GM18508 (cell line): ENCODE measurements around the gene STBD1.
"Not testable (repeated sequence)": the region's sequence is repeated elsewhere in the genome, so short reads cannot be mapped to it uniquely, and the experiment has no call there.

Source experiments
- ATAC-seq: cut with Tn5 transposase; IDR thresholded peaks from one replicate; pipeline ENCODE4 v1.9.1; 2021; ENCODE audit warnings: moderate number of reproducible peaks; ENCODE audit not compliant: insufficient read depth, unreplicated experiment

STBD1 gene

DNA sequence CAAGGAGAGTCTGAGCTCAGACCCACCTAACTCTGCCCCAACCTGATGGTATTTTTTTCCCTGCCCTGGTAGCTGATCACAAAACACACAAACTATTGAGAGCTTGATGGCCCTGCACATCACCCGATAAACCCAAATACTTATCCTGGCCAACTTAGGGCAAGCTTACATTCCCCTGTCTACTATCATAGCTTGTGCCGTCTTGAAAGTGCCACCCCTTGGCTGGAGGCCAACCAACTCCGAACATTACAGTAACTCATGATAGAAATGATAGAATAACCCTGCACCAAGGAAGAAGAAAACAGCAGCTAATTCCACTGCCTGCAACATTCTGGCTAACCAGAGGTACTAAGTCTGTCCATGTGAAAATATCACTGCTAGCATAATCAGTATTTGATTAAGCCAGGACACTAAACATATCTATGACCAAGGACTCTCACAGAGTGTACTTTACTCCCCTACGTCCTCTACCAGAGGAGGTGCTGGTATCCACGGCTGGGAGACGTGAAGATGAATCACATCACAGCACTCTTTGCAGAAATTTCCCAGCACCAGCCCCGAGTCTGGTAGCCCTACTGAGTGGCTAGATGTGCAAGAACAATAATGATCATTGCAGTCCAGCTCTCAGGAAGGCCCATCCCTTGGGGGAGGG lies 8.9 kb downstream of the STBD1 start:
- no peak for ATAC-seq

DNA sequence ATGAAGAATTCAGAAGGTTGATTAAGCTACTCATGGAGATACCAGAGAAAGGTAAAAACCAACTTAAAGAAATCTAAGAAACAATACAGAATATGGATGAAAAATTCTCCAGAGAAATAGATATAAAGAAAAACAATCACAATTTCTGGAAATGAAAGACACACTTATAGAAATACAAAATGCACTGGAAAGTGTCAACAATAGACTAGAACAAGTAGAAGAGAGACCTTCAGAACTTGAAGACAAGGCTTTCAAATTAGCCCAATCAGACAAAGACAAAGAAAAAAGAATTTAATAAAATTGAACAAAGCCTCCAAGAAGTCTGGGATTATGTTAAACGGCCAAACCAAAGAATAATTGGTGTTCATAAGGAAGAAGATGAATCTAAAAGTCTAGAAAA lies 9.6 kb downstream of the STBD1 start:
- ATAC-seq: no peak

DNA sequence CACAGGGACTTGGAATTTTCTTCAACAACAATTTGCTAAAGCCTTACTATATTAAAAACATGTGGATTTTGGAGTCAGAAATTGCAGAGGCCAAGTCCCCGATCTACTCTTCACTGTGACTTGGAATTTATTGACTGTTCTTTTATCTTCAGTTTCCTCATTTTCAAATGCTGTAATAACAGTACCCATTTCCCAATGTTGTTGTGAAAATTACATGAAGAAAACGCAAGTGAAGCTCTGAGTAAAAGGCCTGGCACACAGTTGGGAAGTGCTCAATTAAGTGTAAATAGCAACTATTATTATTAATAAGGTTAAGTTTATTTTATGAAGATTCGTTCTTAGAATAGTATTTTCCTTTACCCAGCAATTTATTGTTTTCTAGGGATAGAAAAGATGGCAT lies 15.7 kb downstream of the STBD1 start:
- no peak for ATAC-seq

DNA sequence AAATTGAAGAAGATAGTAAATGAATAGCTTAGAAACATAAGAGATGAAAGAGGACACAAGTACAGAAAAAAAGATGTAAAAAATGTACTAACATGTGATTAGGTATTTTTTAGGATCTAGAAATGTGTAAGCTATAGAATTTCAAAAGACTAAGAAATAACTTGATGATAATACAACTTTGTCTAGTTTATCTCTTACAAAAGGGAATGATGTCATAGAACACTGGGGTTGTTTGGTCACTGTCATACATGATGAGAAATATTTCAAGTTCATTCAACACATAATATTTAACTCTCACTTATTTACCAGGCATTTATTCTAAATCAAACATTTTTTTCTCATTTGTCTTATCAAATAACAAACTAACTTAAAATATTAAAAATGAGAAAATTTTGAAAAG lies 18.5 kb downstream of the STBD1 start:
- no peak for ATAC-seq

- ATAC-seq: no peak
Observed at GRCh38 chr4:76326515-76326914, 20.0 kb downstream of the STBD1 start.

GRCh38 chr4:76334885-76335284 lies 28.4 kb downstream of the STBD1 start:
- ATAC-seq: no peak

GRCh38 chr4:76339364-76339763 lies 32.8 kb downstream of the STBD1 start:
- ATAC-seq: no peak

DNA sequence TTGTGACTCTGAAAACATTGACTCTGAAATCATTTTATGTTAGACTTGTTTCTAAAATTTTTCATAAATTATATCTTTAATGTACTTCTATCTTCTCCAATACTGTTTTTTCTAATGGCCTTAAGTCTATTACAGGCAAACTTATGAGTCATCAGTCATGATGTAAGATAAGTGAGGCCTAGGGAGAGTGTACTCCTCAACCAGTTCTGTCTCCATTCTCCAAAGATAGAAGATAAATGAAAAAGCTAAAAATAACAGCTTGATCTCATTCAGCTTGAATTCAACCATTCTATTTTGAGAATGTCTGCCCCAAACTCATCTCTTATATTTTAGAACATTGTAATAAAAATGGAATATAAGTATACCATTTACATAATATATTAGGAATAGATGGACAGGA lies 34.5 kb downstream of the STBD1 start:
- no peak for ATAC-seq

DNA sequence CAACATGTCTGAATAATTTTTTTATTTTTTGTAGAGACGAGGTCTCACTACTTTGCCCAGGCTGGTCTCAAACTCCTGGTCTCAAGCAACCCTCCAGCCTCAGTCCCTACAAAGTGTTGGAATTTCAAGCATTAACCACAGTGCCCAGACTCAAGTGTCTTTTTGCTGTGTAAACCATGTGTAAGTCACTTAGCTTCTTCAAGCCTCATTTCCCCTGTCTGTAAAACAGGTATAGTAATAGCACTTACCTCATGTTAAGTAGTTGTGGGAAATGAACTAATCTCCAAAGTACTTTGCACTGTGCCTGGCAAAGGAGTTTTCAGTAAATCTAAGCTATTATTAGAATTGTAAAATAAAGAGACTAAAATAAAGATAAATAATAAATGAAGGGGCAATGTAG lies 35.7 kb downstream of the STBD1 start:
- ATAC-seq: no peak

DNA sequence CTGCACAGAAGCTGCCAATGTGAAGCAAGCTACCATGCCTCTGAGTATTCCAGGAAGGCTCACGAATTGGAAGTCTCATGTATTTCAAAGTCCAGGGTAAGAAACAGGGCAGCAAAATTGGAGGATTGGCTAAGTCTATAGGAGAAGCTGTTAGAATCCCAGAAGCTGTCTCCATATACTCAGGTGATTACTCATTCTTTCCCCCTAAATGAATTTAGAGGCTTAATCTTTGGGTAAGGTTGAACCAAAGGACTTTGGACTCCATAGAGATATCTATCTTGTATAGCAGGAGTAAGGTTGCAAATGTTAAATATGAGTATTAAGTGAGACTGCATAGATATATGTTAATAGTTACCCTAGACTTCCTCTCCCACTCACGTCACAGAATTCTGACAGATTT lies 36.3 kb downstream of the STBD1 start:
- no peak for ATAC-seq

- ATAC-seq: no peak
Observed at GRCh38 chr4:76354517-76355473, 48.3 kb downstream of the STBD1 start.

DNA sequence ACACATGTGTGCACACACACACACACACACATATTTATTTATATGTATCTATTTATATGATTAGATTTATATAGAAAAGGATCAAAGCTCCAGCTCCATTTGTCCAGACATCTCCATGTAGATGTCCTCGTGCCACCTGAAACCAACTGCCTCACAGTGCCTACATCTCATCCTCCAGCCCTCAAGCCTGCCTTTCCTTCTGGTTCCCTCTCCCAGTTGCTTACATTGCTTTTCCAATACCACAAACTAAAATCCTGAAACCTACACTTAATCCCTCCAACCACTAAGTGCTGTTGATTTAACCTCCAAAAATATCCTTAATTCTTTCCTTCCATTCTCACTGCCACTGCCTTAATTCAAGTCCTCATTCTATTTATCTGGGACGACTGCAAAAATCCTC lies 51.4 kb downstream of the STBD1 start:
- ATAC-seq: no peak

DNA sequence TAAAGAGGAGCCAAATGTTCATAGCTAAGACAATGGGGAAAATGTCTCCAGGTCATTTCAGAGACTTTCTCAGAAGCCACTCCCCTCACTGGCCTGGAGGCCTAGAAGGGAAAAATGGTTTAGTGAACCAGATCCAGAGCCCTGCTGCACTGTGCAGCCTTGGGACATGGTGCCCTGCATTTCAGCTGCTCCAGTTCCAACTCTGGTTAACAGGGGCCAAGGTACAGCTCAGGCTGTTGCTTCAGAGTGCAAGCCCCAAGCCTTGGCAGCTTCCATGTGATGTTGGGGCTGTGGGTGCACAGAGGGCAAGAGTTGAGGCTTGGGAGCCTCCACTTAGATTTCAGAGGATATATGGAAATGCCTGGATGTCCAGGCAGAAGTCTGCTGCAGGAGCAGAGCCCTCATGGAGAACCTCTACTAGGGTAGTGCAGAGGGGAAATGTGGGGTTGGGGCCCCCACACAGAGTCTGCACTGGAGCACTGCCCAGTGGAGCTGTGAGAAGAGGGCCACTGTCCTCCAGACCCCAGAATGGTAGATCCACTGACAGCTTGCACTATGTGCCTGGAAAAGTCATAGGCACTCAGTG lies 53.4 kb downstream of the STBD1 start:
- not testable (repeated sequence) for ATAC-seq
